ENCODE results near the gene SHISA9. TPM values are rescaled to one million over a fixed set of nuclear protein-coding genes. Genes with fewer than 3 reads are reported as not detected.

The SHISA9 gene
- total RNA-seq, 1 experiment from 2014 or later, result not detected

GRCh38 chr16:13064821-13065220 lies 163.4 kb downstream of the SHISA9 start:
- Histone ChIP-seq H3K4me2 (ENCODE audit: low read length) (no peak overlapping the region), H3K79me2 (ENCODE audit: insufficient read depth, low read length) (no peaks in the 10 kb centered on the region), H4K20me1 (ENCODE audit: insufficient read depth) (no peaks in the 10 kb centered on the region), H3K27me3 (ENCODE audit: insufficient read depth, low read length) (no peaks in the 10 kb centered on the region), H3K4me1 (ENCODE audit: control insufficient read depth in 1 of 2, insufficient read depth in 2 of 2, low read length in 2 of 2) (no peaks in the 10 kb centered on the region), H3K9me3 (ENCODE audit: control insufficient read depth in 1 of 2, insufficient read depth in 1 of 2, low read depth in 1 of 2, low read length in 2 of 2) (peaks cover 0 to 11% of the 10 kb centered on the region in 2 experiments; a peak in 1 of 4 replicates), H3K36me3 (ENCODE audit: control insufficient read depth in 1 of 2, insufficient read depth in 2 of 2, low read length in 2 of 2) (no peaks in the 10 kb centered on the region), H3K27ac (ENCODE audit: low read depth, low read length) (no peak overlapping the region), H3K4me3 (replicated peaks in 1 of 2; ENCODE audit: low read depth in 1 of 2, low read length in 2 of 2) (no peak overlapping the region), H3K9ac (ENCODE audit: low read length) (no peak overlapping the region), H3K9me2 (ENCODE audit: insufficient read depth) (no peaks in the 10 kb centered on the region), H2AFZ (ENCODE audit: low read depth, low read length, poor library complexity, severe bottlenecking) (no peak overlapping the region)
- no TSS peak for BruUV-seq (replicated peaks)
- ChIA-PET POLR2A (no interaction called here), RAD21 (ENCODE audit: low non-redundant PET in 1 of 2, low total read pairs in 2 of 2, uncharacterized antibody in 2 of 2, unreplicated experiment in 2 of 2) (no interaction called here), CTCF (no interaction called here)
- TF ChIP-seq ATF3 (IDR thresholded peaks at IDR 0.05) (no peak), TCF7L2 (IDR thresholded peaks at IDR 0.05; ENCODE audit: borderline replicate concordance, extremely low read depth, insufficient read depth, insufficient read length) (no peak), EZH2phosphoT487 (IDR thresholded peaks at IDR 0.05; ENCODE audit: borderline replicate concordance) (no peak), ZNF274 (IDR thresholded peaks at IDR 0.05; ENCODE audit: low read depth, low read length) (no peak), SIN3A (IDR thresholded peaks at IDR 0.05; ENCODE audit: low read depth) (no peak), POLR2AphosphoS5 (IDR thresholded peaks at IDR 0.05; ENCODE audit: low read depth, low read length) (no peak), MAX (IDR thresholded peaks at IDR 0.05) (no peak)
- TF ChIP-seq, protein P1, sequence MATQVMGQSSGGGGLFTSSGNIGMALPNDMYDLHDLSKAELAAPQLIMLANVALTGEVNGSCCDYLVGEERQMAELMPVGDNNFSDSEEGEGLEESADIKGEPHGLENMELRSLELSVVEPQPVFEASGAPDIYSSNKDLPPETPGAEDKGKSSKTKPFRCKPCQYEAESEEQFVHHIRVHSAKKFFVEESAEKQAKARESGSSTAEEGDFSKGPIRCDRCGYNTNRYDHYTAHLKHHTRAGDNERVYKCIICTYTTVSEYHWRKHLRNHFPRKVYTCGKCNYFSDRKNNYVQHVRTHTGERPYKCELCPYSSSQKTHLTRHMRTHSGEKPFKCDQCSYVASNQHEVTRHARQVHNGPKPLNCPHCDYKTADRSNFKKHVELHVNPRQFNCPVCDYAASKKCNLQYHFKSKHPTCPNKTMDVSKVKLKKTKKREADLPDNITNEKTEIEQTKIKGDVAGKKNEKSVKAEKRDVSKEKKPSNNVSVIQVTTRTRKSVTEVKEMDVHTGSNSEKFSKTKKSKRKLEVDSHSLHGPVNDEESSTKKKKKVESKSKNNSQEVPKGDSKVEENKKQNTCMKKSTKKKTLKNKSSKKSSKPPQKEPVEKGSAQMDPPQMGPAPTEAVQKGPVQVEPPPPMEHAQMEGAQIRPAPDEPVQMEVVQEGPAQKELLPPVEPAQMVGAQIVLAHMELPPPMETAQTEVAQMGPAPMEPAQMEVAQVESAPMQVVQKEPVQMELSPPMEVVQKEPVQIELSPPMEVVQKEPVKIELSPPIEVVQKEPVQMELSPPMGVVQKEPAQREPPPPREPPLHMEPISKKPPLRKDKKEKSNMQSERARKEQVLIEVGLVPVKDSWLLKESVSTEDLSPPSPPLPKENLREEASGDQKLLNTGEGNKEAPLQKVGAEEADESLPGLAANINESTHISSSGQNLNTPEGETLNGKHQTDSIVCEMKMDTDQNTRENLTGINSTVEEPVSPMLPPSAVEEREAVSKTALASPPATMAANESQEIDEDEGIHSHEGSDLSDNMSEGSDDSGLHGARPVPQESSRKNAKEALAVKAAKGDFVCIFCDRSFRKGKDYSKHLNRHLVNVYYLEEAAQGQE (IDR thresholded peaks at IDR 0.05; ENCODE audit: low read depth), result no peak
- DNase-seq (ENCODE audit: low read depth, low spot score), result no peak
- intact Hi-C loops (cut with micrococcal nuclease), result no loop called here
- no peak for ATAC-seq
